HG03565 (cell line): Measurements from ENCODE around the gene RIPK1.
A peak's percentile ranks its signal among the peaks of the same experiment; 100 is the strongest.
"Not testable (repeated sequence)": the region's sequence is repeated elsewhere in the genome, so short reads cannot be mapped to it uniquely, and the experiment has no call there.

Experiments
- ATAC-seq: cut with Tn5 transposase; IDR thresholded peaks from one replicate; pipeline ENCODE4 v1.9.1; 2021; ENCODE audit warnings: mild to moderate bottlenecking, moderate library complexity; ENCODE audit not compliant: unreplicated experiment

Gene RIPK1

DNA sequence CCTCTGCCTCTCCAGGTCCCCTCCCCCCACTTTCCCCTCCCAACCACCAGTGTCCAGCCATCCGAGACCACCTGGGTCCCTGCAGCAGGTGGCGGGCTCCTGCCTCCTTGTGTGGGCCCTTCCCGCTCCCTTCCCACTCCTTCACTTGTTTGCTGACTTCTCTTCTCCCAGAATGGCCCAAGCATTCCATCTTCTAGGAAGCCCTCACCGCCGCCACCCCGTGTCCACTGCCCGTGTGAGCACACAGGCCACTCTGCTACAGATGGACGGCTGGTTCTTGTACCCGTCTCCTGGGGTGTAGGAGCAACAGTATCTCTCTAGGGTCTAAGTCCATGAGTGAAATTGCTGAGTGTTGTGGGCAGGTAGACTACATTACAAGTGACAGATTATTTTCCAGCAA, 65.2 kb downstream of the RIPK1 start:
- ATAC-seq, result no peak

DNA sequence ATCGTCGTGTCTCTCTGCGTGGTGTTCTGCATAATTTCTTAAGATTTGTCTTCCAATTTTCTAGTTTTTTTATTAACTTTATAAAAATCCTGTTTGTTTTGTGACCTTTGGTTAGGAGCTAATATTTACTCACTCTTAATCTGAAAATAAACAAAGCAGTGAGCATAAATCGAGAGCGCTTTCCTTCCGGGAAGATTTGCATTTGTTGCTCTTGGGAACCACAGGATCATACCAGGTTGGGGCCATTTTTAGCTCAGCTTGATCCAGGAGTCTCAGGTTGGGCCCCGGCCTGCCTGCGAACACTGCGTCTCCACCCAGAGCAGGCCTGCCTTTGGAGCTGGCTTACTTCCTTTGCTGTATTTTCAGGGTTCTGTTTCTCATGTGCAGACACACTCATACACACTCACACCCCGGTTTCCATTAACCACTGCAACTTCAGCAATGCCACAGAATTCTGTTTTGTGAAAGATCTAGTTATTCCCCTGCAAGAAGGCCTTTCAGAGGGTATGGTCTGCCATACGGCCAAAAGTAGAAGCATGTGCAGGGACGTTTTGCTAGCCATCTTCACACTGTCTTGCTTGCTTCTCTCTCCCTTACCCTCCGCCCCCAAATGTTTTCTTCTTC, 67.5 kb downstream of the RIPK1 start:
- no peak for ATAC-seq

DNA sequence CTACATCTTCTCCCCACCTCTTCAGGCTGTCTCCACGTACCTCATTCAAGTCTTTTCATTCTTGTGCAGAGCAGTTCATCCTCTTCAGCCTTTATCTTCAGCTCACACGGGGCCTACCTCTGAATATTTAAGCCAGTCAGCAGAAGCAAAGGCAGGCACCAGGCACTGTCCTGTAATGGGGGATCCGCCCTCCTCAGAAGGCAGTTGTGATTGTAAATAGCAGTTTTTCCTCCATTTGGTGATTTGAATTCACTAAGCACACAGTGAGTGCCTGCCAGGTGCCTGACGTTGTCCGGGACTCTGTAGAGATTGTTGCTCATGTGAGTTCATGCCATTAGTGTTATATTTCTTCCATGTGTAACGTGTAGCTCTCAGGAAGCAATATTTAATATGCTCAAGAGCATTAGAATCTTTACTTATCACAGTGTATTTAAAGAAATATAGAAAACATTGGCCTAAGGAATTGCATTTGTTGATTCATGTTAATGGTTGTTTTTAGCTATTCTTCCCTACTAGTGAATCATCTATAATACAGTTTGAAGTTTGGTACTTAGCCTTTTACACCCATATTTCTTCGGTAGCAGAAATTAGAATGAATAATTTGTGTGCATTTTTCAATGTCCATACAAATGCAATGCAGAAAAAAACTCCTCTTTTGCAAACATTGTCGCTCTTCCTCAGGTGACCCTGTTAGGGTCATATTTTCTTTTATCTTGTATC, 68.2 kb downstream of the RIPK1 start:
- no peak for ATAC-seq

DNA sequence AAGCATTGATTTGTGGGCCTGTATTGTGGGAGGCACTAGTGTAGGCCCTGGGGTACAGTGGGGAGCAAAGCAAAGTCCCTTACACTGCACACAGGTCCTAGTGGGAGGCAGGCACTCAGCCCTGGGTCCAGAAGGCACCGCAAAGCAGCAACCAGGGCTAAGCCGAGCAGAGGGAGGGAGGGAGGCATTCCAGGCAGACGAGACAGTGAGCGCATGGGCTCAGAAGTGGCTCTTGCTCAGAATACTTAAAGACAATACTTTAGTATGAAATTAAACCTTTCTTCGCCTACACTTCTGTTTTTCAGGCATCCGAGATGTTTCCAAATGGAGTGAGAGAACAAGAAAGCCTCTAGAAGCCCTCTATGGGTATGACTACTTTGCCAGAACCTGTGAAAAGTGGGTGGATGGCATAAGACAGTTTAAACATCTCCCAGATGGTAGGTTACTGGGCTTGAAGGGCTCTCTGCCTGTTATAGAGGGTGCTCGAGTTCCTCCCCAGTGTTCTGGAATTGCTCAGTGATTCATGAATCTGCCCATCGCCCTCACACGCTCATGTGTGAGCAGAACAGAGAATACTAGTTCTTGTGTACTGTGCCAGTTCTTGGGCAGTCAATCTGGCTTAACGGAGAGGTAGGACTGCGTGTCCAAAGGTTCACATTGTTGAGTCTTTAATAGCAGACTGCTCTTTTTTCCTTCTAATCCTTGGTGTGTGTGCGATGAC, 68.9 kb downstream of the RIPK1 start:
- ATAC-seq, result no peak

DNA sequence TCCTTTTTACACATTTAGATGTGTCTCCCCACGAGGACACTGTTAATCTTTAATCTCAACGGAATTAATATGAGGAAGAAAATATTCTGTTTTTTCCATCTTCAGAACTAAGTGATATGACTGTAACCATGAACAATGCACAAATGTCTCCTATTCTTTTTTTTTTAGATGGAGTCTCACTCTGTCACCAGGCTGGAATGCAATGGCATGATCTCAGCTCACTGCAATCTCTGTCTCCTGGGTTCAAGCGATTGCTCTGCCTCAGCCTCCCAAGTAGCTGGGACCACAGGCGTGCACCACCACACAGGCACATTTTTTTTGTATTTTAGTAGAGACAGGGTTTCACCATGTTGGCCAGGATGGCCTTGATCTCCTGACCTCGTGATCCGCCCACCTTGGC, 69.6 kb downstream of the RIPK1 start:
- ATAC-seq, result not testable (repeated sequence)

DNA sequence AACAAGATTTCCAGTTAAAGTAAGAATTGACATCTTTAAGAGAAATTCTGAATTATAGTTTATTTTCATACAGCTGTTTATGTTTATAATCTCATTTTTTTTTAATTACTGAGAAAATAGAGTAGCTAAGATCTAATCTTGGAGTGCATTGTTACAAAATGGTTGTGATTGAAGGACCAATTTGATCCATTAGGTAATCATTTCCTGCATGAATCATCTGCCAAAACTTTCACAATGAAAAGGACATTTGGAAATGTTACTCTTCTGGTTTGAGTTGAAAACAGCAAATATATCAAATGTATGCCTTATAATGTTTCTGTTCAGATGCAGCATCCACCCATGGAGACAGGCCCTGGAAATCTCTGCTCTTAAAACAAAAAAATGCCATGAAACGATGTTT, 70.0 kb downstream of the RIPK1 start:
- no peak for ATAC-seq

DNA sequence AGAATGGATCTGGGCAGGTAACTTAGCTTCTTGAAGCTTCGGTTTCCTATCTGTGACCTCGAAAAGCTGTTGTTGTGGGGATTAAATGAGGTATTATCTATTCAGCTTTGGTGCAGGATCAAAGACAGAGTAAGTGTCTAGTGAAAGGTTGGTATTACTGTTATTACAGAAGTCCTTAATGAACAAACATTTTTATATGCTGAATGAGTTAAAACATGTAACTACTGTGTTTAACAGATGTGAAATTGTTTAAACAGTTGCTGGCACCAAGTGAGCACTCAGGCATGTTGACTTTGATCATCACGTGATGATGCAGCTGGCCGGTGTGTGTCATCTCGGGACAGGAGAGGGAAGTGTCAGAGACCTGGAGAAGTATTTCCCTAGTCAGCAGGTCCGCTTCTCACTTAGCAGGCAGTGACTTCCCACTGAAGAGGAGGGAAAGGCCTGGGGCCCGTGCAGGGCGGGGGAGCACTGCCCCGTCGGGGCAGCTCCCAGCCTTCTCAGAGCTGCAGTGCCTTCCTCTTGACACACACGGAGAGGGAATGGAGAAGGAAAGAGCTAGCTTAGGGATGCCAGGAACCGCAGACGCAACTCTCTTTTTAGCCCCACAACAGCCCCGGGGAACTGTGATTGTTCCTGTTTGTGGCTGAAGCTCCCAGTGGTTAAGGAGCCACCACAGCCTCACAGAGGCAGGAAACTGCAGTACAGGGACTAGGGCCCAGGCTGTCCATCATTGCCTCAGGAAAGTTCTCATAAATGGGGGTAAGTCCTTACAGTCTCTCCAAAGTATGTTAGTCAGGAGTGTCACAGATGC, 71.0 kb downstream of the RIPK1 start:
- ATAC-seq, result no peak

DNA sequence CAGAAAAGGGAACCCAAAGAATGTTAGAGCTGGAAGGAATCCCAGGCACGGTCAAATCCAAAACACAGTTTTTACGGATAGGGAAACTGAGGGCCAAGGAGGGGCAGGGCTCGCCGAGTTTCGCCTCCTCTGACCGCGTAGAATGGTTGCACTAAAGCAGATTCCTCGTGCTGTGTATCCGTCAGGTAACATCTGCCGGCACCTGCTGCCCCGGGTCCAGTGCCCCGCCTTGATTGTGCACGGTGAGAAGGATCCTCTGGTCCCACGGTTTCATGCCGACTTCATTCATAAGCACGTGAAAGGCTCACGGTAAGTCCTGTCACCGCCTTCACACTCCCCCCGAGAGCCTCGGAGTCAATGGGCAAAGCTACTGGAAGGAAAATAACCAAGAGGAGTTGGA, 71.9 kb downstream of the RIPK1 start:
- no peak for ATAC-seq

DNA sequence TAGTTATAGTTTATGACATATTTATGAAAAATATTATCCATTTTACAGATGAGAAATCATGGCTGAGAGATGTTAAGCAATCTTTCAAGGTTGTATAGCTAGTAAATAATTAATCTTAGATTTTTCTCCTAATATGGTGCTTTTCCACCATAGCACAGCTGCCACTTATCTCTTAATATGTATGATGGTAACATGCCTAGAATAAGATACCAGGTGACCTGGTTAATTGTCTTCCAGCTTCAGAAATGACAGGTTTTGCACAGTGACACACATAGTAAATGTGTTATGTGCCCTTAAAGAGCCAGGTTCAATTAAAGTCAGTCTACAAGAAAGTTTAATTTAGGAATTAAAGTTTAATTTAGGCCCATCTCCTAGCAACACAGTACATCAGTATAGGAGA, 74.2 kb downstream of the RIPK1 start:
- no peak for ATAC-seq

DNA sequence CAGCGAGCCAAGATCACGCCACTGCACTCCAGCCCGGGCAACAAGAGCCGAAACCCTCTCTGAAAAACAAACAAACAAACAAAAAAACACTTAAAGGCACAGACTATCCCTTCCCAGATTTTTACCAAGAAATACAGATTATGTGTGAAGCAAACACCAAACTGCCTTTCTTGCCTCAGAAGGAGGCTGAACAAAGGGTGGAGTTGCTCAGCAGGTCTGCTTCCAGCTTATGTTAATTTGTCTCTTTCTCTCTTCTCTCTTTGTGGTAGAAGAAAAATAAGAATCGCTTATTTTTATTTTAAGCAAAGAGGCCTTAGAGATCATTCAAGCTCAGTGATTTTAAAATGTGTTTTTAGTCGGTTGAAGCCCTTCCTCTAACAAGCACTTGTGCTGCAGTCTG, 74.9 kb downstream of the RIPK1 start:
- ATAC-seq, result no peak

DNA sequence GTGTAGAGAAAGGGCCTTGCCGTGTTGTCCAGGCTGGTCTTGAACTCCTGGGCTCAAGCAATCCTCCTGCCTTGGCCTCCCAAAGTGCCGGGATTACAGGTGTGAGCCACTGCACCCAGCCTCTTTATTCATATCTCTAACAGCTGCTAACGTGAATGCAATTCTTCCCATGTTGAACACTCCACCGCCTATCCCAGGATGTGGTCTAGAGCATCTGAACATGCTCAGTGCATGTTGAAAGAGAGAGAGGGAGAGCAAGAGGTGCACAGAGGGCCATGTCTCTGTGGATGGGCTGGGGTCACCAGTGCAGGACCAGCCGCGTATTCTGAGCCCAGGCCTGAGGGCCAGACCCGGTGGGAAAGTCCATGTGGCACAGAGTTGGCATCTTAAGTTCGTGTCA, 76.3 kb downstream of the RIPK1 start:
- no peak for ATAC-seq

DNA sequence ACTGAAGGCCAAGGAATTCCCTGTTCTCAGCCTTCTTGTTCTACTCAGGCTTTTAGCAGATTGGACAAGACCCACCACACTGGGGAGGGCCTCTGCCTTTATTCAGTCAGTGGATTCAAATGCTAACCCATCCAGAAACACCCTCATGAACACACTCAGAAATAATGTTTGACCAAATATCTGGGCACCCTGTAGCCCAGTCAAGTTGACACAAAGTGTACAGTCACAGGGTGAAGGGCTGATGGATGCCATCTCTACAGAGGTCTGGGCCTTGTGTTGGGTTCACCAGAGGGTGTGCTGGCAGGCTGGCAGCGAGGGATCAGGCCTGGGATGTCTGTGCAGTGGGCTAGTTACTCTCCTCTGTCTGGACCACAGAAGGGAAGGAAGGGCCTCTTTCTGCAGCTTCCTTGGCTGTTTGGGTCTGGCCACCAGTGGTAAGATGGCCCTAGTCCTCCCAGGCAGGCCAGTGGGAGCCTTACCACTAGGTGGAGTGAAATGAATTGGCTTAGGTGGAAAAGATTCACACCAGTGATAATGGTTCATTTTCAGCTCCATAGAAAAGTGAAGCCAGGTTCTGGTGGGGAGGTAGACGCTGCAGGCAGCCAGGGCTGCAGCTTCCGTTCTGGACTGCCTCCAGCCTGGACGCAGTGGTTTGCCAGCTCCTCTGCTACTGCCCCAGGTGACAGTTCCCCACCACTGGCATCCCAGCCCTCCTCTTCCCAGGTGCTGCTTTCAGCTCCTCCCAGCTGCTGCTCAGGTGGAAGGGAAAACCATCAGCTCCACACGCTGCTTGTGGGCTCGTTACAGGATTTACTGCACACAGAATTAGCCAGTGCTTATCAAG, 79.8 kb downstream of the RIPK1 start:
- ATAC-seq, result no peak

DNA sequence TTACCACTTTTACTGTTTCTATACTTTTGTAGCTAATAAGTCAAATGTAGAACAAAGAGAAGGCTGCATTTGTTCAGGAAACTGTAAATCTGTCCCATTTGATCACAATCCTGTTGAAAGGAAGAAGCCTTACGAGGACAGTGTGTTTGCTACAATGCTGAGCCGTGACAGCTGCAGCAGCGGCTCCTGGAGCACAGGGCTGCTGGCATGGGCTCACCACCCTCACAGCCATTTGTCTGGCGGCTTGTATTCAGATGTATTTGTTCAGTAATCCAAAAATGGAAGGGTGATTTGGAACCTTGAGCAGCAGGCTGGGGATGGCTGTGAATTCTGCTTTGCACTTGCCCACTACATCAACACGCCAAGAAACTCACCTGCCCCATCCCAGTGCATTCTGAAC, 83.4 kb downstream of the RIPK1 start:
- no peak for ATAC-seq

DNA sequence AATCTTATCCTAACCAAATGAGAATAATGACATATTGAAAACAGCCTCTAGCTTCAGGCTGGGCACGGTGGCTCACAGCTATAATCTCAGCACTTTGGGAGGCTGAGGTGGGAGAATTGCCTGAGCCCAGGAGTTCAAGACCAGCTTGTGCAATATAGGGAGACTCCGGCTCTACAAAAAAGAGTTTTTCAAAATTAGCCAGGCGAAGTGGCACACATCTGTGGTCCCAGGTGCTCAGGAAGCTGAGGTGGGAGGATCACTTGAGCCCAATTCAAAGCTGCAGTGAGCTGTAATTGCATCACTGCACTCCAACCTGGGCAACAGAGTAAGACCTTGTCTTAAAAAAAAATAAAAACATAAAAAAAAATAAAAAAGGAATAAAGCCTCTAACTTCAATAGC, 84.4 kb downstream of the RIPK1 start:
- no peak for ATAC-seq

DNA sequence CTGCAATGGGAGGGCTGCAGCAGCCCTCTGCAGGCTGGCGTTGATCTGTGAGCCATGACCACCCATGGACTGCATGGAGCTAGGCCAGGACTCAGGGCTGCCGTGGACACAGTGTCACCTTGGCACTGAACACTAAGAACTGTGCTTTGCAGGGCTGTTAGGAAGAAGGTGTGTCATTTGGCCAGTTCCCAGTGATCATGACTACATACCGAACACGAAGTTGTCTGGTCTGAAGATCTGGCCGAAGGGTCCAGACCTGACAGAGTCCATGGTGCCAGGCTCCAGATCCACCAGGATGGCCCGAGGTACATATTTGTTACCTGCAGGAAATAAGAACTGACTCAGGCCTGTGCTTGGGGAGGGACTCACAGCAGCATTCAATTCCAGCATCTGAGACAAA, 87.1 kb downstream of the RIPK1 start:
- ATAC-seq, result not testable (repeated sequence)

DNA sequence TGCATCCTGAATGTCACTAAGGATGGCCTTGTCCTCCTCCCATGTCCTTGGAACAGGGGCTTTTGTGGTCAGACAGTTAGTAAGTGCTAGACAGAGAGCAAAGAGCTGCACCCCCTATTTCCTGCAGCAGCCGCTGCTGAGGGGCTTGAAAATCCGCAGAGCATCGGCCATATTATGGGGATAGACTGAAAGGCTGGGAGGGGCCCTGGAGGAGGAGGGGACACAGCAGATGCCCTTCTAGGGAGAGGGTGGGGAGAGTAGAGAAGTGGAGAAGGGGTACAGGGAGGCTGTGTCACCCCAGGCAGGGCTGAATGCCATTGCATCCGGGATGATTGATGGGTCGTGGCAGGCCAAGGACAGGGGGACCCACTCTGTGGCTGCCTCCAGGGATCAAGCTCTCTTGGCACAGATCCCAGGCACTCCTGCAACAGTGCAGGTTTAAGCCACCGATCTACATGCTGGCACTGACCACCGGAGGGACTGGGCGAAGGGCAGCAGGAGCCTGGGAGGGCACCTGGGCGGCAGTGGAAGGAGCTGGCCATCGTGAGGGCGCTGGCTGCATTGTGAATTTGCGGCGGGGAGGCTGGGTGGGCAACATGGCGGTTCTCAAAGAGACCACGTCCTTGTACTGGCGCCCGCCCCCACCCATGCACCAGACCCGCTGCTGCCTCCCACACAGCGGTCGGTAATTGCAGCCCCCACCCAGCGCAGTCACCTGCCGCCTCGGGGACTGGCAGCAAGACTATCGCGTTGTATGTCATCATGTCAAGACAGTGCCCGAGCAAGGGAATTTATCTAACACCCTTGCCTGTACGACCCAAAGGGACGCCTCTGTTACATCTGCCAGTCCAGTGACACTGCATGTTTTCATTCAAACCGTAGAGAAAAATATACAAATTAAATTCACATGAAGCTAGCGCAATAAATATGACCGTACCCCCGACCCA, 88.2 kb downstream of the RIPK1 start:
- not testable (repeated sequence) for ATAC-seq

DNA sequence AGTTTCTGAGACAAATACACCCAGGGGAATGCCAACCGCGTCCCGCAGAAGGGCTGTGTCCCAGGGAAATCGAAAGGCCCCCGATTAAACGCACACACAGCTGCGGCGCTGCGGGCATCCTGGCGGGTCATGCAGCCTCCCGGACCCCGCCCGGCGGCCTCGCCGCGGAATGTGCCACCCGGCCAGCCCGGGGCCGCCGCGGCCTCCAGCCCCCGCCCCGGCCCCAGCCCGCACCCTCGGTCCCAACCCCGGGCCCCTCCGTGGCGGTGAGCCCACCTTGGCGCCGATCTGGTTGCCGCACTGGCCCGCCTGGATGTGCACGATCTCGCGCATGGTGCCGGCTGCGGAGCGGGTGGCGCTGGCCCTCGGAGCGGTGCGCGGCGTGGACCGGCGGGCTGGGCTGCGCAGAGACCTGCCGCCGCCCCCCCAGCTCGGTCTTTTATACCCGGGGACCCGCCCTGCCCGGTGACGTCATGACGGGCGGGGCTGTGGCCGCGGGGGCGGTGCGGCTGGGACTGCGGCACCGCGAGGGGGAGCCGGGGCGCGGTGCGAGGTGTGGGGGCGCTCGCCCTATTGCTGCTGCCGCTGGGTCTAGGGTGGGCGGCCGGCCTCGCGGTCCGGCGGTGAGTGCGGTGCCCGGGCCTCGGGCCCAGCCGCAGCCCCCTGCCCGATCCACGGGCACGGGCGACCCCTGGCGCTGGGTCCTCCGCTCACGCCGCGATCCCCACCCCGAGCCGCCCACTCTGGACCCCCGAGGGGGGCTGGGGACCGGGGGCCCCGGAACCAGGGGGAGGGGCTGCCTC, 89.0 kb downstream of the RIPK1 start, which contains the start of gene TUBB2A:
TUBB2A (minus strand) TSS at position 414 of the 803 bp plus-strand sequence; CDS start at position 333, 81 bp downstream.
- peak; percentile 56 for ATAC-seq
